GM15510 (cell line): ENCODE measurements around the gene SDC1.

Source experiments
- POLR2A ChIP-seq: IDR thresholded peaks from 3 replicates; pipeline ENCODE4 v1.6.1; 2011; ENCODE audit warnings: borderline replicate concordance; ENCODE audit not compliant: insufficient read length; ENCODE audit errors: extremely low read depth

Gene SDC1

GRCh38 chr2:20231159-20231558 is 6.2 kb upstream of the SDC1 start:
- no peak for TF ChIP-seq POLR2A

GRCh38 chr2:20230114-20230425 is 5.1 kb upstream of the SDC1 start:
- TF ChIP-seq POLR2A = no peak

- no peak for TF ChIP-seq POLR2A
Measured at GRCh38 chr2:20229322-20230113, 4.6 kb upstream of the SDC1 start.

- TF ChIP-seq POLR2A = no peak
Measured at GRCh38 chr2:20227894-20228505, 3.1 kb upstream of the SDC1 start.

- TF ChIP-seq POLR2A = no peak
Measured at GRCh38 chr2:20226152-20226545, 1.2 kb upstream of the SDC1 start.

- TF ChIP-seq POLR2A = no peak
Measured at GRCh38 chr2:20225294-20226151, 593 bp upstream of the SDC1 start.

- no peak for TF ChIP-seq POLR2A
Measured at GRCh38 chr2:20224164-20224715, 690 bp downstream of the SDC1 start.

GRCh38 chr2:20223407-20224163 is 1.3 kb downstream of the SDC1 start:
- no peak for TF ChIP-seq POLR2A

- TF ChIP-seq POLR2A = no peak
Measured at GRCh38 chr2:20222769-20223406, 2.0 kb downstream of the SDC1 start.

- TF ChIP-seq POLR2A = no peak
Measured at GRCh38 chr2:20222014-20222768, 2.7 kb downstream of the SDC1 start.

- TF ChIP-seq POLR2A = no peak
Measured at GRCh38 chr2:20221555-20221973, 3.4 kb downstream of the SDC1 start.

- TF ChIP-seq POLR2A = no peak
Measured at GRCh38 chr2:20220806-20221554, 4.0 kb downstream of the SDC1 start.
